ENCODE data around the gene DNAH17.

- no peak for TF ChIP-seq CTCF (IDR thresholded peaks at IDR 0.05; ENCODE audit: extremely low read depth in 1 of 2, insufficient read depth in 1 of 2, low read depth in 1 of 2, low read length in 2 of 2)
- TF ChIP-seq EZH2 (IDR thresholded peaks at IDR 0.05; ENCODE audit: borderline replicate concordance, low read depth, low read length, severe bottlenecking), result no peak
- no peak for TF ChIP-seq POLR2AphosphoS5 (IDR thresholded peaks at IDR 0.05; ENCODE audit: insufficient read depth, low read depth, low read length)
- TF ChIP-seq POLR2A (IDR thresholded peaks at IDR 0.05; ENCODE audit: low read depth, low read length), result no peak
- no peak for TF ChIP-seq MAX (IDR thresholded peaks at IDR 0.05; ENCODE audit: insufficient read depth, insufficient read length)
- TF ChIP-seq GATA2 (IDR thresholded peaks at IDR 0.05; ENCODE audit: insufficient read depth, insufficient read length, low read depth, low read length), result no peak
- no peak for TF ChIP-seq FOS (IDR thresholded peaks at IDR 0.05; ENCODE audit: borderline replicate concordance, insufficient read depth, low read length)
- no peak for TF ChIP-seq JUN (IDR thresholded peaks at IDR 0.05; ENCODE audit: borderline replicate concordance, insufficient read depth, insufficient read length, low read depth)
- TF ChIP-seq MYC (IDR thresholded peaks at IDR 0.05; ENCODE audit: low read depth, low read length), result no peak
These were observed 149.1 kb downstream of the DNAH17 start for GRCh38 chr17:78428025-78428575.

All from endothelial cell of umbilical vein (primary cell).